HEK293T (cell line): Measurements from ENCODE around the gene C2orf76.

Experiments used
- CTCF ChIA-PET: fragments of 350-600 bp; formaldehyde crosslinking; extraction: SDS; loops from one replicate; lab custom pipeline; 2021; ENCODE audit warnings: antibody characterized with exemption, inconsistent platforms; lab: Yijun Ruan, JAX
- POLR2A ChIA-PET: fragments of 350-600 bp; formaldehyde crosslinking; extraction: SDS; loops from one replicate; lab custom pipeline; 2020; ENCODE audit warnings: antibody characterized with exemption, inconsistent platforms; lab: Yijun Ruan, JAX
- DNase-seq: peaks from one replicate; pipeline ENCODE4 v3.0.0; 2012; ENCODE audit warnings: mixed read lengths; ENCODE audit errors: extremely low spot score
- ARNT ChIP-seq: fragments of 450-650 bp; IDR thresholded peaks from 2 replicates; pipeline ENCODE4 v1.6.1; 2017; ENCODE audit warnings: mild to moderate bottlenecking
- BHLHE40 ChIP-seq: fragments of 450-650 bp; IDR thresholded peaks from 2 replicates; pipeline ENCODE4 v1.6.1; 2016; ENCODE audit warnings: mild to moderate bottlenecking, moderate library complexity, borderline replicate concordance
- CTBP1 ChIP-seq: fragments of 450-650 bp; IDR thresholded peaks from 2 replicates; pipeline ENCODE4 v1.6.1; 2016; ENCODE audit warnings: borderline replicate concordance
- ELF4 ChIP-seq: fragments of 450-650 bp; IDR thresholded peaks from 2 replicates; pipeline ENCODE4 v1.6.1; 2017; ENCODE audit warnings: antibody characterized with exemption
- FOXA1 ChIP-seq: fragments of 450-650 bp; IDR thresholded peaks from 2 replicates; pipeline ENCODE4 v1.6.1; 2016; ENCODE audit warnings: mild to moderate bottlenecking
- FOXK2 ChIP-seq: fragments of 450-650 bp; IDR thresholded peaks from 2 replicates; pipeline ENCODE4 v1.6.1; 2016; ENCODE audit warnings: mild to moderate bottlenecking
- FOXM1 ChIP-seq: fragments of 450-650 bp; IDR thresholded peaks from 2 replicates; pipeline ENCODE4 v1.6.1; 2017; ENCODE audit warnings: mild to moderate bottlenecking, borderline replicate concordance
- HDGF ChIP-seq: fragments of 450-650 bp; IDR thresholded peaks from 2 replicates; pipeline ENCODE4 v1.6.1; 2017; ENCODE audit warnings: antibody characterized with exemption, borderline replicate concordance
- L3MBTL2 ChIP-seq: fragments of 450-650 bp; conservative IDR thresholded peaks from 2 replicates; pipeline ENCODE4 v1.6.1; 2016; ENCODE audit warnings: mild to moderate bottlenecking
- LEF1 ChIP-seq: fragments of 450-650 bp; IDR thresholded peaks from 2 replicates; pipeline ENCODE4 v1.6.1; 2017; ENCODE audit warnings: mild to moderate bottlenecking, borderline replicate concordance
- NFRKB ChIP-seq: fragments of 450-650 bp; IDR thresholded peaks from 2 replicates; pipeline ENCODE4 v1.6.1; 2016; ENCODE audit warnings: mild to moderate bottlenecking, moderate library complexity
- PKNOX1 ChIP-seq: fragments of 450-650 bp; IDR thresholded peaks from 2 replicates; pipeline ENCODE4 v1.6.1; 2016
- SP1 ChIP-seq: fragments of 450-650 bp; IDR thresholded peaks from 2 replicates; pipeline ENCODE4 v1.6.1; 2017
- SUZ12 ChIP-seq: fragments of 450-650 bp; IDR thresholded peaks from 2 replicates; pipeline ENCODE4 v1.6.1; 2016; ENCODE audit warnings: mild to moderate bottlenecking
- TARDBP ChIP-seq: fragments of 450-650 bp; IDR thresholded peaks from 2 replicates; pipeline ENCODE4 v1.6.1; 2016
- ZNF384 ChIP-seq: fragments of 450-650 bp; IDR thresholded peaks from 2 replicates; pipeline ENCODE4 v1.6.1; 2016

Gene C2orf76

DNA sequence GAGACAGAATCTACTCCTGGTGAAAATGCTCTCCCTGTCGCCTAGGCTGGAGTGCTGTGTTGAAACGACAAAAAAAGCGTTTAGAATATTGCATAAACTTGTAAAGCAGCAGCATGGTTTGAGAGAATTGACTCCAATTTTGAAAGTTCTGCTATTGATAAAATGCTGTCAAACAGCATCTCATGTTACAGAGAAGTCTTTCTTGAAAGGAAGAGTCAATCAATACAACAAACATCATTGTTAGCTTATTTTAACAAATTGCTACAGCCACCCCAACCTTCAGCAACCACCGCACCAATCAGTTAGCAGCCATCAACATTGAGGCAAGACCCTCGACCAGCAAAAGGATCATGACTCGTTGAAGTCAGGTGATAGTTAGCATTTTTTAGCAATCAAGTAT, 6.9 kb downstream of the C2orf76 start:
- TF ChIP-seq SP1 (no peak), L3MBTL2 (no peak), FOXA1 (no peak)
- DNase-seq: no peak
- POLR2A ChIA-PET: no interaction called here
- CTCF ChIA-PET: no interaction called here

DNA sequence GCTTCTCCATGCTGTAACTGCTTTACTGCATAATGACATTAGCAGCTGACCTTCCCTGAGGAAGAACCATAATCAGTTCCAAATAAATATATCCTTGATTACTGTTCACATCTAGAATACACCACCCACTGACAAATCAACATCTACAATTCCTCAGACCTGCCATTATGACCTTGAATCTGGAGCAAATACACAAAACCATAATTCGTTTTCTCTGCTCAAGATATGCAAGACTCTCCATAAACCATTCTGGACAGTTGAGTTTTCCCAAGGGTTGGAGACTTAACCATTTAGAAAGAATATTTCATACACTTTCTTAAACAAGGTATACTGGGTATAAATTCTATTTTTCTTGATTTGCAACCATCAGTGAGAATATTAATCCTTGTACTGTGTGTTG, 11.8 kb downstream of the C2orf76 start:
- TF ChIP-seq ARNT (no peak), CTBP1 (no peak), BHLHE40 (no peak), ELF4 (no peak), FOXM1 (no peak), NFRKB (no peak), ZNF384 (no peak), FOXK2 (no peak), SUZ12 (no peak), FOXA1 (no peak), LEF1 (no peak), L3MBTL2 (no peak), HDGF (no peak), PKNOX1 (no peak), TARDBP (no peak), SP1 (no peak)
- ChIA-PET POLR2A (no interaction called here), CTCF (no interaction called here)
- no peak for DNase-seq

- DNase-seq: no peak
- TF ChIP-seq FOXK2 (no peak), ELF4 (no peak), HDGF (no peak), LEF1 (no peak), FOXA1 (no peak)
- POLR2A ChIA-PET: interaction anchor here (4.9 kb wide), 1 partner anchor 14 kb away, joined by 16 read pairs; the partner anchor contains the start of genes C2orf76 and DBI
- CTCF ChIA-PET: interaction anchor here (1.1 kb wide), 1 partner anchor 132 kb away, joined by 8 read pairs; no protein-coding TSS in a partner anchor
Observed at GRCh38 chr2:119352357-119352756, 14.3 kb downstream of the C2orf76 start.

DNA sequence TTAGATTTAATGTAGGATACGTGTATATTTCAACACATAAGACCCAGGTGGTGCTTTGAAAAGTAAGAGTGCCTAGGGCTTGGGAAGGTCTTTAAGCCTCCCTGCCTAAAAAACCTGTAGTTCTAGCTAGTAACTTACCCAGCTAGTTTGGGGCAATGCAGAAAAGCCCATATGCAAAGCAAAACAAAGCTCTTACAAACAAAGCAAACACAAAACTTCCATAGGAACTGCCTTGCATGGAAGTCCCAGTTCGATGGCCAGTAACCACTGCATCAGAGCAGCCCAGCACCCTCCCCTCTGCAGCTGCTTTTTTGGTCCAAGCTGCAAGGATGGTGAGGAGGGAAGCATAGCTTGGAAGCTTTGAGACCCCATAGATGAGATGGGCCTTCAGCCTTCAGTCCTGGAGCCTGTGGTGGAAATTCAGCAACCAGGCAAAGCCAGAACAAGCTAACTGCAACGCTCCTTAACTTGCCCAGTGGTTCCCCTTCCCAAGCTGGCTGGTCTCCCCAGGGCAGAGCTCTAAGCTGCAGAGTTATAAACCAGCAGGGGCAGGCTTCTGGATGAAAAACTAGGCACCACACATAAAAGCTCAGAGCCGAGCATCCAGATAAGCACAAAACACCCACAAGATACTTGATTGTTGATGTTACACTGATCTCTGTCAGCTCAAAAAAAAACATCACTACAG, 16.2 kb downstream of the C2orf76 start:
- no peak for TF ChIP-seq TARDBP
- DNase-seq: no peak
- ChIA-PET CTCF (interaction anchor here (0.7 to 1.0 kb wide), 3 partner anchors 12 to 278 kb away, joined by 3 to 5 read pairs (median 5); no protein-coding TSS in a partner anchor), POLR2A (interaction anchor here (0.6 to 4.9 kb wide), 2 partner anchors 16 to 17 kb away, joined by 3 to 16 read pairs; partner anchors contain the start of genes C2orf76 and DBI)

- ChIA-PET CTCF (interaction anchor here (0.5 kb wide), 1 partner anchor 100 kb away, joined by 5 read pairs; no protein-coding TSS in a partner anchor), POLR2A (interaction anchor here (4.9 kb wide), 1 partner anchor 17 kb away, joined by 16 read pairs; the partner anchor contains the start of genes C2orf76 and DBI)
- DNase-seq: no peak
- TF ChIP-seq SUZ12 (no peak), CTBP1 (no peak), HDGF (no peak), BHLHE40 (no peak), L3MBTL2 (no peak), PKNOX1 (no peak), FOXK2 (no peak), NFRKB (no peak), ZNF384 (no peak), LEF1 (no peak), FOXM1 (no peak)
Observed at GRCh38 chr2:119349289-119349688, 17.3 kb downstream of the C2orf76 start.

DNA sequence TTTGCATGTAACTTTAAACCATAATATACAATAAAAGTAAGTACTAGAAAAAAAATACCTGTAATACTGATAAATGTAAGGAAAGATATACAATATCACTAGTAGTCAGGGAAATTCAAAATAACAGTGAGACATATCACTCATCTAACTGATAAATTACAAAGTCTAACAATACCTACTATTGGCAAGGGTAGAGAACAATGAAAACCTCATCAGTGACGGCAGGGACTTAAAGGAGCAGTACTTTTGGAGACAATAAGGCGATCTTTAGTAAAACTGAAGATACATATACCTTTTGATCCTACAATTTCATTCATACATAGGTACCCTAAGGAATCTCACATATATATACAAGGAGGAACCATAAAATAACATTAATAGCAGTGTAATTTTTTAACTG, 24.9 kb downstream of the C2orf76 start:
- CTCF ChIA-PET: interaction anchor here (0.5 kb wide), 1 partner anchor 460 kb away, joined by 3 read pairs; no protein-coding TSS in a partner anchor
- POLR2A ChIA-PET: no interaction called here
- no peak for TF ChIP-seq CTBP1
- TF ChIP-seq NFRKB: no peak
- TF ChIP-seq L3MBTL2: no peak
- no peak for TF ChIP-seq BHLHE40
- TF ChIP-seq PKNOX1: no peak
- no peak for TF ChIP-seq ELF4
- no peak for TF ChIP-seq TARDBP
- TF ChIP-seq ZNF384: no peak
- TF ChIP-seq FOXM1: no peak
- no peak for TF ChIP-seq FOXK2
- TF ChIP-seq HDGF: no peak
- TF ChIP-seq ARNT: no peak
- TF ChIP-seq FOXA1: no peak
- no peak for DNase-seq
